HUES64 (cell line): Measurements from ENCODE around the gene ZMYND19.
"Not testable (repeated sequence)": the region's sequence is repeated elsewhere in the genome, so short reads cannot be mapped to it uniquely, and the experiment has no call there.

Experiments used
- H3K27ac ChIP-seq: 2 replicates; pipeline ENCODE4 v1.7.0; 2013; ENCODE audit warnings: low read depth, low read length, inconsistent platforms
- H3K27me3 ChIP-seq: 2 replicates; pipeline ENCODE4 v1.6.1; 2013; ENCODE audit warnings: mild to moderate bottlenecking, low read length; ENCODE audit not compliant: insufficient read depth
- H3K36me3 ChIP-seq: 2 replicates; pipeline ENCODE4 v1.6.1; 2013; ENCODE audit warnings: mild to moderate bottlenecking, low read length; ENCODE audit not compliant: insufficient read depth
- H3K4me1 ChIP-seq: 2 replicates; pipeline ENCODE4 v1.6.1; 2013; ENCODE audit warnings: mild to moderate bottlenecking, low read length, moderate library complexity; ENCODE audit not compliant: insufficient read depth
- H3K4me3 ChIP-seq: 2 replicates; pipeline ENCODE4 v1.5.1; 2013; ENCODE audit warnings: mild to moderate bottlenecking, low read length, moderate library complexity
- H3K9ac ChIP-seq: 2 replicates; pipeline ENCODE4 v1.6.1; 2013; ENCODE audit warnings: mild to moderate bottlenecking, low read depth, low read length
- H3K9me3 ChIP-seq: 2 replicates; pipeline ENCODE4 v1.6.1; 2013; ENCODE audit warnings: low read depth, low read length; ENCODE audit not compliant: insufficient read depth
- WGBS: fragments of 150-250, 120-280 bp; methylation state at CpG from one replicate; pipeline ENCODE4 v1.1.7; 2013; ENCODE audit warnings: missing lambda C conversion rate; 5-methylcytosine and 5-hydroxymethylcytosine counted together

ZMYND19 gene

DNA sequence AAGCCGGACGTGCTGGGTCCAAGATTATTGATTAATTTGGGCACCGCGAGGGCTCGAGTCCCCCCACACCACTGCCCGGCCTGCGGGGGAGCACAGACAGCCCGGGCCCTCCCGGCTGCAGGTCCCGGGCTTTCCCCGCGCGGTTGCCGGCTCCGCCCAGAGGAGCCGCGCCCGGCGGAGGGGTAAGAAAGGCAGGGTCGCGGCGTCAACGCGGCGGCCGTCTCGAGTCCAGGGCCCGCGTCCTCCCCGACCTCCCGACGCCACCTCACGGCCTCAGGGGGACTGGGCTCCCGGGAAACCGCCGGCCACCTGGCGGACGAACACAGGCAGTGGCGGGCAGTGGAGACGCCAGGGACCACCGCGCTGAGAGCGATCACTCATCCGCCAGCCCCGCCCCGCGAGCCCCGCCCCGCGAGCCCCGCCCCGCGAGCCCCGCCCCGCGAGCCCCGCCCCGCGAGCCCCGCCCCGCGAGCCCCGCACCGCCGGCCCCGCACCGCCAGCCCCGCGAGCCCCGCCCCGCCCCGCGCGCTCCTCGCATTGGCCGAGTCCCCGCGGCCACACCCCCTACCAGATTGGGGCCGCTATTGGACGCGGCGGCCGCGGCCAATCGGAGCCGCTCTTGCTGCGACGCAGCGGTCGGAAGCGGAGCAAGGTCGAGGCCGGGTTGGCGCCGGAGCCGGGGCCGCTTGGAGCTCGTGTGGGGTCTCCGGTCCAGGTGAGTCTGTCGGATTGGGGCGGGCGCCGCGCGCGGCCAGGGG, 38.9 kb downstream of the ZMYND19 start, which contains the start of gene MRPL41:
MRPL41 (plus strand) TSS at position 616 of the 758 bp plus-strand sequence. CDS start 203 bp downstream, outside the sequence.
- Histone ChIP-seq H3K36me3 (peaks cover 25% of the 10 kb centered on the region), H3K27ac (peak within 1 kb of the TSS; percentile 72; the same call in 1 of the 2 replicates), H3K9me3 (peaks cover 3% of the 10 kb centered on the region; the same call in 1 of the 2 replicates), H3K4me3 (peak within 1 kb of the TSS; percentile 68), H3K4me1 (0 out of 2 replicates have a peak, but pooled peaks cover 2% of the 10 kb centered on the region), H3K27me3 (no peaks in the 10 kb centered on the region), H3K9ac (peak within 1 kb of the TSS; percentile 69)
- under 1% methylated on average over 95 of the region's 106 CpGs for WGBS

- peaks cover 20% of the 10 kb centered on the region for H3K36me3 ChIP-seq
- WGBS, result 5% methylated on average over 15 of the region's 17 CpGs
- H3K9me3 ChIP-seq, H3K27me3 ChIP-seq, H3K4me1 ChIP-seq, H3K27ac ChIP-seq: not testable (repeated sequence)
- peak overlapping the region; percentile 68 for H3K4me3 ChIP-seq
- peak overlapping the region; percentile 36; the same call in 1 of the 2 replicates for H3K9ac ChIP-seq
These were observed 39.4 kb downstream of the ZMYND19 start for GRCh38 chr9:137550958-137551263.

- peaks cover 13% of the 10 kb centered on the region for H3K36me3 ChIP-seq
- WGBS, result 9% methylated on average over 13 of the region's 13 CpGs
These were observed 40.1 kb downstream of the ZMYND19 start, which contains the start of gene PNPLA7 for GRCh38 chr9:137550231-137550621. Gene PNPLA7 (minus strand): TSS chr9:137550402. CDS start chr9:137550197, 205 bp downstream.

DNA sequence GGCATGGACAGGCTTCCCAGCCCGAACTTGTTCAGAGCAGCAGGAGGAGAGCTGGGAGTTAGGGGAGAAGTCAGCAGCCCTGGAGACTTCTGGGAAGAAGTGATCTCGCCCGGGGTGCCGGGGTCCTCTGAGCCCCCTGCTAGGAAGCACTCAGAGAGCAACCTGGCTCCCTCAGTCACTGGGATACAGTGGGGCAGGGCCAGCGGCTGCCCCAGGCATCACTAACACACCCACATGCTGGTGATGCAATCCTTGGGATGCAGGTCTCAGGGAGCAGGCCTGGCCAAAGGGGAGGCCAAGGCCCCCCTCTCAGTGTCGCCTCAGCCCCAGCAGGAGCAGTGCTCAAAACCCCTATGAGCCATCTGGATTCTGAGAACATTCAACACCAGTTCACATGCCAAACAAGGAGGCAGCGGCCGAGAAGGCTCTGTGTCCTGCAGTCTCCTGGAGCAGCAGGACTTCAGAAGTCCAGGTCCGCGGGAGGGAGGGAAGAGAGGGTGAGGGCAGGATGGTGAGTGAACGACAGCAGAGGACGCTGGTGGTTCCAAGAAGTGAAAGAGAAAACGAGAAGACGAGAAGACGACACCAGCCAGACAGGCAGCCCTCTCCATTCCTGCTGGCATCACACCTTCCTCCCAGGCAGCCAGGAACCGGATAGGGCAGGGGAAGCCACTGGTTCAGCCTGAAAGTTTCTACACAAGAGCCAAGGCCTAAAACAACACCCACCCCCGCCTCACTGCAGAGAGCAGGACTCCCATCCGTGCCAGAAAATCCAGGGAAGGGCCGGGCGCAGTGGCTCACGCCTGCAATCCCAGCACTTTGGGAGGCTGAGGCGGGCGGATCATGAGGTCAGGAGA, 42.4 kb downstream of the ZMYND19 start:
- Histone ChIP-seq H3K9me3 (peaks cover 6% of the 10 kb centered on the region; the same call in 1 of the 2 replicates), H3K4me1 (0 out of 2 replicates have a peak, but pooled peaks cover 2% of the 10 kb centered on the region), H3K27ac (no peak overlapping the region), H3K4me3 (no peak overlapping the region), H3K36me3 (no peaks in the 10 kb centered on the region), H3K27me3 (no peaks in the 10 kb centered on the region), H3K9ac (no peak overlapping the region)
- 87% methylated on average over 23 of the region's 23 CpGs for WGBS

More at GRCh38 chr9:137550231-137550621, 40.1 kb downstream of the ZMYND19 start, which contains the start of gene PNPLA7:
- Histone ChIP-seq H3K4me3 (peak within 1 kb of the TSS; percentile 68), H3K9me3 (peaks cover 6% of the 10 kb centered on the region; the same call in 1 of the 2 replicates), H3K9ac (peak within 1 kb of the TSS; percentile 36; the same call in 1 of the 2 replicates), H3K27me3 (no peaks in the 10 kb centered on the region), H3K4me1 (0 out of 2 replicates have a peak, but pooled peaks cover 2% of the 10 kb centered on the region), H3K27ac (no peak within 1 kb of the TSS)

GRCh38 chr9:137545123-137545522, 45.2 kb downstream of the ZMYND19 start:
- H3K4me3 ChIP-seq, result no peak overlapping the region
- H3K27me3 ChIP-seq, result no peaks in the 10 kb centered on the region
- H3K36me3 ChIP-seq, result no peaks in the 10 kb centered on the region
- H3K4me1 ChIP-seq, result no peaks in the 10 kb centered on the region
- H3K9ac ChIP-seq, result no peak overlapping the region
- H3K27ac ChIP-seq, result no peak overlapping the region
- WGBS, result 93% methylated on average over 10 of the region's 10 CpGs
- peaks cover 6% of the 10 kb centered on the region; the same call in 1 of the 2 replicates for H3K9me3 ChIP-seq

DNA sequence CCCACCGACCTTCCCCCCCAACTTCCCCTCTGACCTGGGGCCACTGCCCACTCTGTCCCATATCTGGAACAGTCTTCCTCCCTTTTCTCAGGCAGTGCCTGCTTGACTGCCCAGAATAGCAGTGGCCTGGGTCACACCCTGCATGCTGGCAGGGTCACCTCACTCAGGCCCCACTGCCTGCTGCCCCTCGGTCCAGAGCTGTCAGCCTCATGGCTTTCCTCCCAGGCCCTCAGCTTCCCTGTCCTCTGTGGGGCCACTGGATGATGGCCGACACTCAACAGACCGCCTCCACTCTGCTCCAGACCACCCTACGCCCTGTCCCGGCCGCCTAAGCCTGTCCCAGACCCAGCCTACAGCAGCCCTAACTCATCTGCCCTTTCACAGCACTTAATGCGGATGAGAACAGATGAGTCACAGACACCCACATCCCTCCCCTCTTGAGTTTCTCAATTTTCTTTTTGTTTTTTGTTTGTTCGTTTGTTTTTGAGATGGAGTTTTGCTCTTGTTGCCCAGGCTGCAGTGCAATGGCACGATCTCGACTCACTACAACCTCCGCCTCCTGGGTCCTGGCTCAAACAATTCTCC, 46.0 kb downstream of the ZMYND19 start:
- no peaks in the 10 kb centered on the region for H3K4me1 ChIP-seq
- WGBS, result 91% methylated on average over 12 of the region's 12 CpGs
- H3K27me3 ChIP-seq, result no peaks in the 10 kb centered on the region

GRCh38 chr9:137543237-137543963, 46.9 kb downstream of the ZMYND19 start:
- no peaks in the 10 kb centered on the region for H3K36me3 ChIP-seq
- H3K27ac ChIP-seq, result no peak overlapping the region
- peaks cover 6% of the 10 kb centered on the region; the same call in 1 of the 2 replicates for H3K9me3 ChIP-seq
- H3K9ac ChIP-seq, result no peak overlapping the region
- H3K4me1 ChIP-seq, result no peaks in the 10 kb centered on the region
- no peaks in the 10 kb centered on the region for H3K27me3 ChIP-seq
- H3K4me3 ChIP-seq, result no peak overlapping the region
- WGBS, result 93% methylated on average over 25 of the region's 25 CpGs

More for the DNA sequence above, 46.0 kb downstream of the ZMYND19 start:
- Histone ChIP-seq H3K27ac (no peak overlapping the region), H3K4me3 (no peak overlapping the region), H3K9me3 (peaks cover 6% of the 10 kb centered on the region; the same call in 1 of the 2 replicates), H3K36me3 (no peaks in the 10 kb centered on the region), H3K9ac (no peak overlapping the region)

- no peak overlapping the region for H3K27ac ChIP-seq
- no peaks in the 10 kb centered on the region for H3K4me1 ChIP-seq
- no peak overlapping the region for H3K4me3 ChIP-seq
- WGBS, result 93% methylated on average over 20 of the region's 20 CpGs
- no peaks in the 10 kb centered on the region for H3K27me3 ChIP-seq
- no peaks in the 10 kb centered on the region for H3K36me3 ChIP-seq
- no peak overlapping the region for H3K9ac ChIP-seq
- H3K9me3 ChIP-seq, result peaks cover 6% of the 10 kb centered on the region; the same call in 1 of the 2 replicates
These were observed 47.8 kb downstream of the ZMYND19 start for GRCh38 chr9:137542486-137542885.

- no peaks in the 10 kb centered on the region for H3K4me1 ChIP-seq
- no peaks in the 10 kb centered on the region for H3K27me3 ChIP-seq
- no peak overlapping the region for H3K27ac ChIP-seq
- H3K4me3 ChIP-seq, result no peak overlapping the region
- H3K9me3 ChIP-seq, result no peaks in the 10 kb centered on the region
- H3K9ac ChIP-seq, result no peak overlapping the region
- 95% methylated on average over 18 of the region's 18 CpGs for WGBS
- H3K36me3 ChIP-seq, result no peaks in the 10 kb centered on the region
These were observed 49.8 kb downstream of the ZMYND19 start for GRCh38 chr9:137540536-137540935.

DNA sequence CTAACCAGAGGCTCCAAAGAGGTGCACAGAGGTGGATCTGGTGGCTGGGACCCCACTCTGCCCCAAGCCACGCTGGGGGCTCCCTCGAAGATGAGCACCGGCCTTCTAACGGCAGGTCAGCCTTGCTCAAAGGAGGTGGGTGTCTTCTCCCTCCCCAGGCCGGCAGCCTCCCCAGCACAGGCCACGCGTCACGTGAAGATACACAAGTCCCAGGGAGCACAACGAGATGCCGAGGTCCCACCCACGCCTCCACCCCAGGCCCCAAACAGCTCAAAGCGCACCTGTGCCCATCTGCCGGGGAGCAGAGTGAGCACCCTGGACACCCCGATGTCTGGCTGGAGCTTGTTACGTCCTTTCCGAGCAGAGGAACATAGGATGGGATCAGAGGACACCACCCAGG, 52.3 kb downstream of the ZMYND19 start:
- H3K9me3 ChIP-seq, result no peaks in the 10 kb centered on the region
- no peak overlapping the region for H3K27ac ChIP-seq
- 96% methylated on average over 16 of the region's 16 CpGs for WGBS
- no peaks in the 10 kb centered on the region for H3K27me3 ChIP-seq
- no peak overlapping the region for H3K9ac ChIP-seq
- H3K4me3 ChIP-seq, result no peak overlapping the region
- H3K4me1 ChIP-seq, result peaks cover 4% of the 10 kb centered on the region
- H3K36me3 ChIP-seq, result no peaks in the 10 kb centered on the region
